Measurements from ENCODE around the gene PPP1CB. TPM values are rescaled to one million over a fixed set of nuclear protein-coding genes. Genes with fewer than 3 reads are reported as not detected.
A peak's percentile ranks its signal among the peaks of the same experiment; 100 is the strongest.

PPP1CB gene
- total and polyA plus RNA-seq, 8 donors: 72.5 to 458 (median 204) TPM

- H3K4me3 ChIP-seq: no peak overlapping the region
- H3K9me3 ChIP-seq: no peaks in the 10 kb centered on the region
- peak in 1 of 2 donors; percentile 2 for DNase-seq
- H3K36me3 ChIP-seq: no peaks in the 10 kb centered on the region
- 30 to 59% (median 49%) methylated on average over 2 of the region's 2 CpGs for WGBS, 5 donors
- intact Hi-C loops (cut with DNase I; ENCODE audit: low total_unique reads): no loop called here
- no peaks in the 10 kb centered on the region for H3K4me1 ChIP-seq
- TF ChIP-seq EP300 (IDR thresholded peaks at IDR 0.05) (no peak), POLR2A (IDR thresholded peaks at IDR 0.05) (no peak), POLR2AphosphoS5 (IDR thresholded peaks at IDR 0.05) (no peak)
- TF ChIP-seq, protein P1, sequence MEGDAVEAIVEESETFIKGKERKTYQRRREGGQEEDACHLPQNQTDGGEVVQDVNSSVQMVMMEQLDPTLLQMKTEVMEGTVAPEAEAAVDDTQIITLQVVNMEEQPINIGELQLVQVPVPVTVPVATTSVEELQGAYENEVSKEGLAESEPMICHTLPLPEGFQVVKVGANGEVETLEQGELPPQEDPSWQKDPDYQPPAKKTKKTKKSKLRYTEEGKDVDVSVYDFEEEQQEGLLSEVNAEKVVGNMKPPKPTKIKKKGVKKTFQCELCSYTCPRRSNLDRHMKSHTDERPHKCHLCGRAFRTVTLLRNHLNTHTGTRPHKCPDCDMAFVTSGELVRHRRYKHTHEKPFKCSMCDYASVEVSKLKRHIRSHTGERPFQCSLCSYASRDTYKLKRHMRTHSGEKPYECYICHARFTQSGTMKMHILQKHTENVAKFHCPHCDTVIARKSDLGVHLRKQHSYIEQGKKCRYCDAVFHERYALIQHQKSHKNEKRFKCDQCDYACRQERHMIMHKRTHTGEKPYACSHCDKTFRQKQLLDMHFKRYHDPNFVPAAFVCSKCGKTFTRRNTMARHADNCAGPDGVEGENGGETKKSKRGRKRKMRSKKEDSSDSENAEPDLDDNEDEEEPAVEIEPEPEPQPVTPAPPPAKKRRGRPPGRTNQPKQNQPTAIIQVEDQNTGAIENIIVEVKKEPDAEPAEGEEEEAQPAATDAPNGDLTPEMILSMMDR (IDR thresholded peaks at IDR 0.05): no peak
- no peak overlapping the region for H3K27ac ChIP-seq
- no peaks in the 10 kb centered on the region for H3K27me3 ChIP-seq
Observed at GRCh38 chr2:28835781-28836180, 84.2 kb downstream of the PPP1CB start.

GRCh38 chr2:28838971-28839370 is 87.3 kb downstream of the PPP1CB start:
- Histone ChIP-seq H3K4me3 (no peak overlapping the region), H3K27ac (no peak overlapping the region), H3K36me3 (no peaks in the 10 kb centered on the region), H3K27me3 (no peaks in the 10 kb centered on the region), H3K9me3 (no peaks in the 10 kb centered on the region), H3K4me1 (no peaks in the 10 kb centered on the region)
- TF ChIP-seq EP300 (IDR thresholded peaks at IDR 0.05) (no peak), POLR2AphosphoS5 (IDR thresholded peaks at IDR 0.05) (no peak), POLR2A (IDR thresholded peaks at IDR 0.05) (no peak)
- TF ChIP-seq, protein P1 (IDR thresholded peaks at IDR 0.05): no peak
- intact Hi-C loops (cut with DNase I; ENCODE audit: low total_unique reads): no loop called here
- 83 to 96% (median 85%) methylated on average over 2 of the region's 2 CpGs for WGBS, 5 donors
- no peak for DNase-seq

GRCh38 chr2:28842042-28842441 is 90.4 kb downstream of the PPP1CB start:
- Histone ChIP-seq H3K4me3 (no peak overlapping the region), H3K9me3 (no peaks in the 10 kb centered on the region), H3K27me3 (no peaks in the 10 kb centered on the region), H3K36me3 (peaks cover 0 to 15% (median 8%) of the 10 kb centered on the region in 4 donors), H3K4me1 (no peaks in the 10 kb centered on the region), H3K27ac (no peak overlapping the region)
- DNase-seq: no peak
- TF ChIP-seq EP300 (IDR thresholded peaks at IDR 0.05): no peak
- TF ChIP-seq POLR2A (IDR thresholded peaks at IDR 0.05): no peak
- TF ChIP-seq, protein P1 (IDR thresholded peaks at IDR 0.05): no peak
- TF ChIP-seq POLR2AphosphoS5 (IDR thresholded peaks at IDR 0.05): no peak
- intact Hi-C loops (cut with DNase I; ENCODE audit: low total_unique reads): no loop called here
- 62 to 63% (median 63%) methylated on average over 3 of the region's 3 CpGs for WGBS, 5 donors

Other genes starting within 250 kb of the PPP1CB start
- gene SPDYA, start 59.0 kb downstream of the PPP1CB start, total RNA-seq: 10 to 100 TPM in 1 of 5 donors, 1 to 10 TPM in 1, under 1 TPM in 1, not detected in 2; 0.58 to 11.7 (median 7.1) TPM
- under 1 TPM in 1 of 3 donors, not detected in 2; 0.40 TPM for gene SPDYA, start 59.0 kb downstream of the PPP1CB start, polyA plus RNA-seq
- 10 to 100 TPM in 4 of 5 donors, 1 to 10 TPM in 1; 2.3 to 20.9 (median 18.0) TPM for gene TRMT61B, start 118.5 kb downstream of the PPP1CB start, total RNA-seq
- gene TRMT61B, start 118.5 kb downstream of the PPP1CB start, polyA plus RNA-seq: 10 to 100 TPM; 14.5 to 24.4 (median 18.3) TPM
- 10 to 100 TPM; 18.5 to 73.2 (median 59.4) TPM for gene WDR43, start 142.8 kb downstream of the PPP1CB start, total RNA-seq
- 10 to 100 TPM in 2 of 3 donors, 1 to 10 TPM in 1; 9.7 to 13.9 (median 13.7) TPM for gene WDR43, start 142.8 kb downstream of the PPP1CB start, polyA plus RNA-seq
- 1 to 10 TPM in 2 of 5 donors, under 1 TPM in 2, not detected in 1; 0.43 to 3.5 (median 1.00) TPM for gene TOGARAM2, start 229.5 kb downstream of the PPP1CB start, total RNA-seq
- gene TOGARAM2, start 229.5 kb downstream of the PPP1CB start, polyA plus RNA-seq: 1 to 10 TPM in 1 of 3 donors, under 1 TPM in 2; 0.56 to 1.2 (median 0.80) TPM